ENCODE results near the gene MYO1G.
A peak's percentile ranks its signal among the peaks of the same experiment; 100 is the strongest.

The MYO1G gene

GRCh38 chr7:44965937-44966730 lies 12.7 kb downstream of the MYO1G start:
- DNase-seq: peak; percentile 23

GRCh38 chr7:44965441-44965903 lies 13.3 kb downstream of the MYO1G start:
- peak; percentile 6 for DNase-seq

DNA sequence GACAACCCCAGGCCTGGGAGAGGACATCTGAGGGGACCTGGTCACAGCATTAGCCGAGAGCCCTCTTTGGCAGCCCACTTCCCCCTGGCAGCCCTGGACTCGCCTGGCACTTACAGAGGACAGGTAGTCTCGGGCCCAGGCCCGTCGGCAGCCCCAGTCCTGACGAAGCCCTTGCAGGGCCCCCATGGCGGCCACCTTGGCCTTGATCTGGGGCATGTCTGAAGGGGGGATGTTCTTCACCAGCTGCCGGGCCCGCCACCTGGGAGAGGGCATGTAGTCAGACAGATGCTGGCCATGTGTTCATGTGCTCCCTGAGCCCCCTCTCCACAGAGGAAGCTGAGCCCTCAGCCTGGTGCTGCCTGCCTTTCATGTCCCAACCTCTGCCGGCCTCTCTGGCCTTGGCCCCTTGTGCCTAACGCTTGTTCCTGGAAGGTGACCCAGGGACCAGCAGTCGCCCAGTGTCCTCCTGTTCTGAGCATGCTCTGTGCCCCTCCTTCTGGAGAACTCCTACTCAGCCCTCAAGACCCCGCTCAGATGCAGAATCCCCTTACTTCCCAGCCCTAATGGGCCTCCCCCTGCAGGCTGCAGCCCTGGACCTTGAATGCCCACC lies 13.9 kb downstream of the MYO1G start:
- peak; percentile 23 for DNase-seq

DNA sequence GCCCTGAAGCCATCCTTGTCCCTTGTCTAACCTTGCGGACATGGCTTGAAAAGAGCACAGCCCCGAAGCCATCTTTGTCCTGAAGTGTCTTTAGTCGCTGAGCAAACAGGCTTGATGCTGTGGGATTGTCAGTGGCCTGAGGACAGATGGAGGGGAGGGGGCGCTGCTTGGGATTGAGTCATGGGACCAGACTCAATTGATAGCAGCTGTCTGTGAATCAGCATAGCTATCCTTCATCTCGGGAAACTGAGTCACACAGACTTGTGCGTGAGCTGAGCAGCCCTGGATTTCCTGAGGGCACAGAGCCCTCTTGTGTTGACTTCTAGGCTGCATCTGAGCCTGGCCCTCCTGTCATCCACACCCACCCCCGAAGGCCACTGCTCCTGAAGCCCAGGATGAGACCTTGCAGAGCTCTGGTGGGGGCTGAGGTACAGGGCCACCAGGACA lies 14.4 kb downstream of the MYO1G start:
- peak; percentile 32 for DNase-seq

GRCh38 chr7:44963364-44964290 lies 15.2 kb downstream of the MYO1G start:
- peak; percentile 12 for DNase-seq

- DNase-seq: peak; percentile 12
Measured at GRCh38 chr7:44962483-44963251, 16.1 kb downstream of the MYO1G start.

- peak; percentile 16 for DNase-seq
Measured at GRCh38 chr7:44961844-44962482, 16.9 kb downstream of the MYO1G start.

DNA sequence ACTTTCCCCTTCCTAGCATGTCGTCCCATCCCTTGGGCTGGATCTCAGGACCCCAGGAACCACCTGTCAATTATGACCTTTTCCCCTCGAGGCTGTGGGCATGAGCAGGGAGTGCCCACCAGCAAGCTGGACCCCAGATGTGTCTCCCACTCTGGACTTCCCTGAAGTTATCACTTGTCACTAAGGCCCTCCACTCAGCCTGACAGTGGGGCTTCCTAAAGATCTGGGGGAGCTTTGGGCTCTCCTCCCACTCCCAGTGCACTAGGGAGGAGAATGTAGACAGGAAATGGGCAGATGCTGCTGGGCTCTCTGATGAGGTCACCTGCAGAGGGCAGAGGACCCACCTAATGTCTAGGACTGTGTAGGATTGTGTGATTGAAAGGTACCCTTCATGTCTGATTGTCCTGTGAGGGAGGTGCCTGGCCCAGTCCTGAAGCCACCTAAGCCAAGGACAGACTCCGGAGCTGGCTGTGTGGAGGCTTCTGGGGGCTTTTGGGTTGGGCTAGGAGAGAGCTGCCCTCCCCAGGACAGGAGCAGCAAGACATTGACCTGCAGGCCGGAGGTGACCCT lies 18.7 kb downstream of the MYO1G start:
- peak; percentile 12 for DNase-seq

- DNase-seq: no peak
Measured at GRCh38 chr7:44959433-44959951, 19.3 kb downstream of the MYO1G start.

GRCh38 chr7:44958645-44959344 lies 20.0 kb downstream of the MYO1G start:
- no peak for DNase-seq

- no peak for DNase-seq
Measured at GRCh38 chr7:44956157-44956766, 22.6 kb downstream of the MYO1G start.

DNA sequence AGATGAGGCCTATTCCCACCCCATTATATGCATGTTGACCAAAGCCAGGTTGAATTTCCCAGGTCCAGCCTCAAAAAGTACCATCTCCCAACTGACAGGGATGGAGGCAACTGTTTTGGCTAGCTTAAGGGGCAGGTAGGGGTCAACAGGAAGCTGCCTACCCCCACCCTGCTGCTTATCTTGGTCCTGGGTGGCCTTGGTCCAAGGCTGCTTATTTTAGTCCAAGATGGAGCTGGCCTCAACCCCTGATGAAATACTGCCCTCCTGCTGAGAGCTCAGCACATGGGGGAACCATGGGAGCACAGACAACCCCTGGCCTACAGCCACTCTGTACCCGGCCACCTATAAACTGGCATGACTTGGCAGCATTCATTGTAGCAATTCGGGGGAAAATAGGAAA lies 23.1 kb downstream of the MYO1G start:
- DNase-seq: no peak

GRCh38 chr7:44953156-44953555 lies 25.7 kb downstream of the MYO1G start:
- DNase-seq: no peak

DNA sequence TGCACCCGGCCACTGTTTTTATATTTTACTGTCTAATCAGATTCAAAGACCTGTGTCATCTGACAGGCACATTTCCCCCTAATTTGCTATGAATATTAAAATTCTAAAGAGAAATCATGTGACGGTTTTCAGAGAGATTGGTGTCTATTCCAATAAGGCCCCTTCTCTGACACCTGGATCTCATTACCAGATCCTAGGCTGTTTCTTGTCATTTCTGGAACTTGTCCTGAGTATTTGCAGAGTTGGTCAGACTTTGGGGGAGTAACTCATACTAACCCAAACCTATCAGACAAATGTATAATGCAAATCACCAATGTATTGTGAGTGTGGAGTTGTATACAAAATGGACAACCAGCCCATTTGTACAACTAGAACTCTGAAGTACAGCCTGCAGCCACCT lies 29.5 kb downstream of the MYO1G start:
- no peak for DNase-seq

- DNase-seq: no peak
Measured at GRCh38 chr7:44945479-44945878, 33.3 kb downstream of the MYO1G start.

GRCh38 chr7:44944821-44945220 lies 34.0 kb downstream of the MYO1G start:
- no peak for DNase-seq

DNA sequence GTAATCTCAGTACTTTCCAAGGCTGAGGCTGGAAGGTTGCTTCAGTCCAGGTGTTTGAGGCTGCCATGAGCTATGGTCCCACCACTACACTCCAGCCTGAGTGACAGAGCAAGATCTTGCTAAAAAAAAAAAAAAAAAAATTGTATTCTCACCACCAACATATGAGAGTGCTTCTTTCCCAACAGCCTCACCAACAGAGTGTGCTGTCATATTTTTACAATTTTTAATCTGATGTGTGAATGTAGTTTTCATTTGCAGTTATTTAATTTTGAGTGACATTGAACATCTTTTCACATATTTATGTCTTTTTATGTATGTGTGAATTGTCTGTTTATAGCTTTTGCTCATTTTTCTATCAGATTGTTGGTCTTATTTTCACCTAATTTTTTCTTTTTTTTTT lies 35.2 kb downstream of the MYO1G start:
- no peak for DNase-seq

- no peak for DNase-seq
Measured at GRCh38 chr7:44937426-44937825, 41.4 kb downstream of the MYO1G start.

GRCh38 chr7:44936322-44936721 lies 42.5 kb downstream of the MYO1G start:
- DNase-seq: no peak

- DNase-seq: no peak
Measured at GRCh38 chr7:44935583-44935982, 43.2 kb downstream of the MYO1G start.
